OCI-LY1 (cell line): Measurements from ENCODE around the gene PJA2.

Experiments used
- CTCF ChIP-seq: fragments of 200-600 bp; sonication (generic), shearing (Covaris generic); IDR thresholded peaks from 2 replicates; pipeline ENCODE4 v1.5.1; 2017; ENCODE audit warnings: mild to moderate bottlenecking, antibody characterized with exemption, low read length, moderate library complexity, mixed read lengths
- EZH2 ChIP-seq: fragments of 200-600 bp; sonication (generic), shearing (Covaris generic); IDR thresholded peaks from 2 replicates; pipeline ENCODE4 v1.8.0; 2017; ENCODE audit warnings: borderline replicate concordance, mixed run types, mild to moderate bottlenecking, antibody characterized with exemption, low read length, moderate library complexity, mixed read lengths

GRCh38 chr5:109298794-109299193 is 111.0 kb downstream of the PJA2 start:
- TF ChIP-seq CTCF: no peak
- no peak for TF ChIP-seq EZH2
